HEK293 (cell line): Measurements from ENCODE around the gene OR1B1.

Experiments used
- CTCF ChIA-PET: fragments of 350-600 bp; formaldehyde crosslinking; extraction: SDS; loops from one replicate; lab custom pipeline; 2021; ENCODE audit warnings: antibody characterized with exemption; lab: Yijun Ruan, JAX
- POLR2A ChIA-PET: fragments of 300-600 bp; formaldehyde crosslinking; extraction: SDS; loops from one replicate; lab custom pipeline; 2020; ENCODE audit warnings: antibody characterized with exemption, inconsistent platforms; lab: Yijun Ruan, JAX
- H3K27ac ChIP-seq: fragments of 200-500 bp; sonication (Bioruptor generic); 2 replicates; pipeline ENCODE4 v1.5.1; 2014; ENCODE audit warnings: low read depth, low read length, control low read depth, inconsistent platforms; ENCODE audit errors: extremely low read depth
- H3K36me3 ChIP-seq, 2 experiments: fragments of 200-500 bp in 1 of 2; sonication (Bioruptor generic) in 1 of 2; 1 replicate in 1 of 2; 2 replicates in 1 of 2; pipeline ENCODE4 v1.5.1; 2014 to 2017; ENCODE audit warnings: inconsistent platforms in 2 of 2, low read length in 2 of 2; ENCODE audit not compliant: control insufficient read depth in 2 of 2, insufficient read depth in 1 of 2
- H3K4me1 ChIP-seq: fragments of 200-500 bp; sonication (Bioruptor generic); 2 replicates; pipeline ENCODE4 v1.5.1; 2014; ENCODE audit warnings: mild to moderate bottlenecking, low read length, inconsistent platforms; ENCODE audit not compliant: control insufficient read depth, insufficient read depth
- H3K4me3 ChIP-seq: 2 replicates; pipeline ENCODE4 v1.5.1; 2011; ENCODE audit warnings: low read depth, mild to moderate bottlenecking, control low read depth, low read length, moderate library complexity
- H3K9me3 ChIP-seq: fragments of 200-500 bp; sonication (Bioruptor generic); 2 replicates; pipeline ENCODE4 v1.5.1; 2014; ENCODE audit warnings: low read depth, low read length, inconsistent platforms; ENCODE audit not compliant: control insufficient read depth, insufficient read depth
- GLI4 ChIP-seq: fragments of 450-650 bp; formaldehyde crosslinking; IDR thresholded peaks from 2 replicates; pipeline ENCODE4 v1.5.1; 2016; ENCODE audit warnings: missing biosample characterization, missing genetic modification characterization
- KLF10 ChIP-seq: fragments of 450-650 bp; IDR thresholded peaks from 2 replicates; pipeline ENCODE4 v1.5.1; 2018; ENCODE audit warnings: missing biosample characterization, mild to moderate bottlenecking, missing genetic modification characterization
- SALL2 ChIP-seq: fragments of 450-650 bp; formaldehyde crosslinking; IDR thresholded peaks from 2 replicates; pipeline ENCODE4 v1.5.0; 2017; ENCODE audit warnings: missing biosample characterization, mild to moderate bottlenecking, missing genetic modification characterization, borderline replicate concordance
- TCF7L2 ChIP-seq: IDR thresholded peaks from 2 replicates; pipeline ENCODE4 v1.6.1; 2011; ENCODE audit warnings: low read depth, mild to moderate bottlenecking, inconsistent platforms, low read length, moderate library complexity, borderline replicate concordance
- TRIM28 ChIP-seq: IDR thresholded peaks from 2 replicates; pipeline ENCODE4 v1.6.1; 2011; ENCODE audit warnings: low read length, control low read depth, borderline replicate concordance
- YY1 ChIP-seq: fragments of 450-650 bp; formaldehyde crosslinking; IDR thresholded peaks from 2 replicates; pipeline ENCODE4 v1.5.1; 2018; ENCODE audit warnings: missing biosample characterization, missing genetic modification characterization
- ZBTB7A ChIP-seq: fragments of 450-650 bp; formaldehyde crosslinking; IDR thresholded peaks from 2 replicates; pipeline ENCODE4 v1.5.1; 2016; ENCODE audit warnings: low read depth, missing biosample characterization, missing genetic modification characterization
- ZNF138 ChIP-seq: fragments of 450-650 bp; formaldehyde crosslinking; IDR thresholded peaks from 2 replicates; pipeline ENCODE4 v1.5.1; 2016; ENCODE audit warnings: missing biosample characterization, missing genetic modification characterization, borderline replicate concordance
- ZNF155 ChIP-seq: fragments of 450-650 bp; formaldehyde crosslinking; IDR thresholded peaks from 2 replicates; pipeline ENCODE4 v1.5.1; 2016; ENCODE audit warnings: missing biosample characterization, missing genetic modification characterization
- ZNF335 ChIP-seq: fragments of 450-650 bp; formaldehyde crosslinking; conservative IDR thresholded peaks from 2 replicates; pipeline ENCODE4 v1.5.1; 2016; ENCODE audit warnings: missing biosample characterization, missing genetic modification characterization
- ZNF341 ChIP-seq: fragments of 450-650 bp; formaldehyde crosslinking; IDR thresholded peaks from 2 replicates; pipeline ENCODE4; 2016; ENCODE audit warnings: low read depth, missing biosample characterization, missing genetic modification characterization
- ZNF394 ChIP-seq: fragments of 450-650 bp; formaldehyde crosslinking; IDR thresholded peaks from 2 replicates; pipeline ENCODE4 v1.5.1; 2016; ENCODE audit warnings: missing biosample characterization, missing genetic modification characterization, mild to moderate bottlenecking, moderate library complexity, borderline replicate concordance
- ZNF501 ChIP-seq: fragments of 450-650 bp; formaldehyde crosslinking; IDR thresholded peaks from 2 replicates; pipeline ENCODE4 v1.5.1; 2016; ENCODE audit warnings: missing biosample characterization, missing genetic modification characterization
- ZNF555 ChIP-seq: fragments of 450-650 bp; formaldehyde crosslinking; conservative IDR thresholded peaks from 2 replicates; pipeline ENCODE4 v1.5.1; 2017; ENCODE audit warnings: missing biosample characterization, mild to moderate bottlenecking, missing genetic modification characterization, inconsistent platforms
- ZNF621 ChIP-seq: fragments of 450-650 bp; formaldehyde crosslinking; IDR thresholded peaks from 2 replicates; pipeline ENCODE4 v1.5.1; 2017; ENCODE audit warnings: missing biosample characterization, missing genetic modification characterization
- ZNF664 ChIP-seq: fragments of 450-650 bp; formaldehyde crosslinking; IDR thresholded peaks from 2 replicates; pipeline ENCODE4 v1.5.1; 2016; ENCODE audit warnings: missing biosample characterization, missing genetic modification characterization
- ZNF670 ChIP-seq: fragments of 450-650 bp; formaldehyde crosslinking; IDR thresholded peaks from 2 replicates; pipeline ENCODE4 v1.5.1; 2016; ENCODE audit warnings: missing biosample characterization, missing genetic modification characterization, low read depth
- ZNF701 ChIP-seq: fragments of 450-650 bp; formaldehyde crosslinking; IDR thresholded peaks from 2 replicates; pipeline ENCODE4 v1.5.1; 2016; ENCODE audit warnings: missing biosample characterization, missing genetic modification characterization
- TF ChIP-seq, protein P1 (sequence below): fragments of 450-650 bp; formaldehyde crosslinking; IDR thresholded peaks from 2 replicates; pipeline ENCODE4 v1.5.1; 2017; ENCODE audit warnings: missing biosample characterization, missing genetic modification characterization
- TF ChIP-seq, protein P2 (sequence below): fragments of 450-650 bp; formaldehyde crosslinking; IDR thresholded peaks from 2 replicates; pipeline ENCODE4 v1.5.1; 2016; ENCODE audit warnings: missing biosample characterization, missing genetic modification characterization
- TF ChIP-seq, protein P3 (sequence below): fragments of 450-650 bp; formaldehyde crosslinking; IDR thresholded peaks from 2 replicates; pipeline ENCODE4 v1.5.1; 2016; ENCODE audit warnings: missing biosample characterization, missing genetic modification characterization
- TF ChIP-seq, protein P4 (sequence below): fragments of 450-650 bp; formaldehyde crosslinking; IDR thresholded peaks from 2 replicates; pipeline ENCODE4 v1.5.1; 2016; ENCODE audit warnings: missing biosample characterization, missing genetic modification characterization, borderline replicate concordance
- TF ChIP-seq, protein P5 (sequence below): fragments of 450-650 bp; formaldehyde crosslinking; IDR thresholded peaks from 2 replicates; pipeline ENCODE4 v1.5.1; 2016; ENCODE audit warnings: missing biosample characterization, missing genetic modification characterization

The OR1B1 gene

DNA sequence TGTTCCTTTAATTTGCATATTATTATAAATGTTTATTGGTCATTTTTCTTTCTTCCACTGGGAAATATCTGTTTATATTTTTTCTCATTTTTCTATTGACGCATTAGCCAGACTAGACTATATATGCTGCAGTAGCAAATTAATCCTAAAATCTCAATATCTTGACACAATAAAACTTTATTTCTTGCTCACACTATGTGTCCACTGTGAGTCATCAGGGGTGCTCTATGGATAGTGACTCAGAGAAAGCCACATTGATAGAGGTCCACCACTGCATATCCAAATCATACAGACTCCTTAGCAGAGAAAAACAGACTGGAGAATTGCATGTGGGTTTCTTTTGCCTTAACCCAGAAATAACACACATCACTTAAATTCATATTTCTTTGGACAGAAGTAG, 38.3 kb upstream of the OR1B1 start (continued):
- TF ChIP-seq, protein P1, sequence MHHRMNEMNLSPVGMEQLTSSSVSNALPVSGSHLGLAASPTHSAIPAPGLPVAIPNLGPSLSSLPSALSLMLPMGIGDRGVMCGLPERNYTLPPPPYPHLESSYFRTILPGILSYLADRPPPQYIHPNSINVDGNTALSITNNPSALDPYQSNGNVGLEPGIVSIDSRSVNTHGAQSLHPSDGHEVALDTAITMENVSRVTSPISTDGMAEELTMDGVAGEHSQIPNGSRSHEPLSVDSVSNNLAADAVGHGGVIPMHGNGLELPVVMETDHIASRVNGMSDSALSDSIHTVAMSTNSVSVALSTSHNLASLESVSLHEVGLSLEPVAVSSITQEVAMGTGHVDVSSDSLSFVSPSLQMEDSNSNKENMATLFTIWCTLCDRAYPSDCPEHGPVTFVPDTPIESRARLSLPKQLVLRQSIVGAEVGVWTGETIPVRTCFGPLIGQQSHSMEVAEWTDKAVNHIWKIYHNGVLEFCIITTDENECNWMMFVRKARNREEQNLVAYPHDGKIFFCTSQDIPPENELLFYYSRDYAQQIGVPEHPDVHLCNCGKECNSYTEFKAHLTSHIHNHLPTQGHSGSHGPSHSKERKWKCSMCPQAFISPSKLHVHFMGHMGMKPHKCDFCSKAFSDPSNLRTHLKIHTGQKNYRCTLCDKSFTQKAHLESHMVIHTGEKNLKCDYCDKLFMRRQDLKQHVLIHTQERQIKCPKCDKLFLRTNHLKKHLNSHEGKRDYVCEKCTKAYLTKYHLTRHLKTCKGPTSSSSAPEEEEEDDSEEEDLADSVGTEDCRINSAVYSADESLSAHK (tag by site-specific recombination): no peak

DNA sequence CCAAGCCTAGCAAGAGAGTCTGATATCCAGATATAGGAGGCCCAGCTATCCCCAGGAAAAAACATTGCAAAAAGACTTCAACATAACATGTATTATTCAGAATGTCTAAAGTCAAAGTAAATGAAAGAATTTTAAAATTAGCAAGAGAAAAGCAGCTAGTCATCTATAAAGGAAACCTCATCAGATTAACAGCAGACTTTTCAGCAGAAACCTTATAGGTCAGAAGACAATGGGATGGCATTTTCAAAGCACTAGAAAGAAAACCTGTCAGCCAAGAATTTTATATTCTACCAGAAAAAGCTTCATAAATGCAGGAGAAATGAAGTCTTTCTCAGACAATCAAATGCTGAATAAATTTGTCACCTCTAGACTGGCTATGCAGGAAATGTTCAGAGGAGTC, 27.4 kb upstream of the OR1B1 start:
- no peak overlapping the region for H3K27ac ChIP-seq
- H3K9me3 ChIP-seq: no peaks in the 10 kb centered on the region
- H3K4me3 ChIP-seq: no peak overlapping the region
- no peak for TF ChIP-seq YY1 (tag by site-specific recombination)
- TF ChIP-seq ZNF555: no peak
- no peak for TF ChIP-seq ZNF341 (tag by site-specific recombination)
- TF ChIP-seq TCF7L2: no peak
- no peak for TF ChIP-seq SALL2 (tag by site-specific recombination)
- TF ChIP-seq, protein P2, sequence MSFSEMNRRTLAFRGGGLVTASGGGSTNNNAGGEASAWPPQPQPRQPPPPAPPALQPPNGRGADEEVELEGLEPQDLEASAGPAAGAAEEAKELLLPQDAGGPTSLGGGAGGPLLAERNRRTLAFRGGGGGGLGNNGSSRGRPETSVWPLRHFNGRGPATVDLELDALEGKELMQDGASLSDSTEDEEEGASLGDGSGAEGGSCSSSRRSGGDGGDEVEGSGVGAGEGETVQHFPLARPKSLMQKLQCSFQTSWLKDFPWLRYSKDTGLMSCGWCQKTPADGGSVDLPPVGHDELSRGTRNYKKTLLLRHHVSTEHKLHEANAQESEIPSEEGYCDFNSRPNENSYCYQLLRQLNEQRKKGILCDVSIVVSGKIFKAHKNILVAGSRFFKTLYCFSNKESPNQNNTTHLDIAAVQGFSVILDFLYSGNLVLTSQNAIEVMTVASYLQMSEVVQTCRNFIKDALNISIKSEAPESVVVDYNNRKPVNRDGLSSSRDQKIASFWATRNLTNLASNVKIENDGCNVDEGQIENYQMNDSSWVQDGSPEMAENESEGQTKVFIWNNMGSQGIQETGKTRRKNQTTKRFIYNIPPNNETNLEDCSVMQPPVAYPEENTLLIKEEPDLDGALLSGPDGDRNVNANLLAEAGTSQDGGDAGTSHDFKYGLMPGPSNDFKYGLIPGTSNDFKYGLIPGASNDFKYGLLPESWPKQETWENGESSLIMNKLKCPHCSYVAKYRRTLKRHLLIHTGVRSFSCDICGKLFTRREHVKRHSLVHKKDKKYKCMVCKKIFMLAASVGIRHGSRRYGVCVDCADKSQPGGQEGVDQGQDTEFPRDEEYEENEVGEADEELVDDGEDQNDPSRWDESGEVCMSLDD: no peak
- TF ChIP-seq ZNF501 (tag by site-specific recombination): no peak
- no peak for TF ChIP-seq ZNF664 (tag by site-specific recombination)
- TF ChIP-seq ZNF138: no peak
- TF ChIP-seq ZNF335 (tag by site-specific recombination): no peak
- TF ChIP-seq ZBTB7A (tag by site-specific recombination): no peak
- TF ChIP-seq, protein P3, sequence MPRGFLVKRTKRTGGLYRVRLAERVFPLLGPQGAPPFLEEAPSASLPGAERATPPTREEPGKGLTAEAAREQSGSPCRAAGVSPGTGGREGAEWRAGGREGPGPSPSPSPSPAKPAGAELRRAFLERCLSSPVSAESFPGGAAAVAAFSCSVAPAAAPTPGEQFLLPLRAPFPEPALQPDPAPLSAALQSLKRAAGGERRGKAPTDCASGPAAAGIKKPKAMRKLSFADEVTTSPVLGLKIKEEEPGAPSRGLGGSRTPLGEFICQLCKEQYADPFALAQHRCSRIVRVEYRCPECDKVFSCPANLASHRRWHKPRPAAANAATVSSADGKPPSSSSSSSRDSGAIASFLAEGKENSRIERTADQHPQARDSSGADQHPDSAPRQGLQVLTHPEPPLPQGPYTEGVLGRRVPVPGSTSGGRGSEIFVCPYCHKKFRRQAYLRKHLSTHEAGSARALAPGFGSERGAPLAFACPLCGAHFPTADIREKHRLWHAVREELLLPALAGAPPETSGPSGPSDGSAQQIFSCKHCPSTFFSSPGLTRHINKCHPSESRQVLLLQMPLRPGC (tag by site-specific recombination): no peak
- no peak for TF ChIP-seq TRIM28
- ChIA-PET CTCF (interaction anchor here (0.9 kb wide), 1 partner anchor 185 kb away, joined by 3 read pairs; no protein-coding TSS in a partner anchor), POLR2A (no interaction called here)
- H3K4me1 ChIP-seq: no peaks in the 10 kb centered on the region
- no peaks in the 10 kb centered on the region for H3K36me3 ChIP-seq

DNA sequence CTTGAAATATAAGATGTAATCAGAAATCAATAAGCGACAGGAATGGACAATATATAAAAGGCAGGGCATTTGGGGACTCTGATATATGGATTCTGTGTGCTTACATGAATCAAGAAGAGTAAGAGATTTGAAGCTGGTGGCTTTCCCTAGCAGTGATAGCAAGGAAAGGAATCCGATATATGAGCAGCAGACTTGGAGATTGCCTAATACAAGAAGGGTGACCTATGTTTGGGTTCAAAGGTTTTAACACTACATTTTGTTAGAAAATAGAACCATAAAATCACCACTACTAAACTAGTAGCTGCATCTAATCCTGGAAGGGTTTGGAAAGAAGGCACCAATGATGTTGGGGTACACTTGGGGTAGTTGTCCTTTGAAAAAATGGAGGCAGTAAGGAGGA, 15.1 kb upstream of the OR1B1 start:
- H3K27ac ChIP-seq: no peak overlapping the region
- H3K4me1 ChIP-seq: no peaks in the 10 kb centered on the region
- CTCF ChIA-PET: interaction anchor here (0.6 kb wide), 2 partner anchors 14 to 577 kb away, joined by 3 read pairs; no protein-coding TSS in a partner anchor
- H3K4me3 ChIP-seq: no peak overlapping the region
- no peaks in the 10 kb centered on the region for H3K36me3 ChIP-seq
- H3K9me3 ChIP-seq: no peaks in the 10 kb centered on the region
- POLR2A ChIA-PET: no interaction called here
- TF ChIP-seq GLI4 (tag by site-specific recombination): no peak
- TF ChIP-seq ZNF155: no peak
- no peak for TF ChIP-seq ZNF701 (tag by site-specific recombination)
- TF ChIP-seq ZNF621 (tag by site-specific recombination): no peak
- TF ChIP-seq, protein P4, sequence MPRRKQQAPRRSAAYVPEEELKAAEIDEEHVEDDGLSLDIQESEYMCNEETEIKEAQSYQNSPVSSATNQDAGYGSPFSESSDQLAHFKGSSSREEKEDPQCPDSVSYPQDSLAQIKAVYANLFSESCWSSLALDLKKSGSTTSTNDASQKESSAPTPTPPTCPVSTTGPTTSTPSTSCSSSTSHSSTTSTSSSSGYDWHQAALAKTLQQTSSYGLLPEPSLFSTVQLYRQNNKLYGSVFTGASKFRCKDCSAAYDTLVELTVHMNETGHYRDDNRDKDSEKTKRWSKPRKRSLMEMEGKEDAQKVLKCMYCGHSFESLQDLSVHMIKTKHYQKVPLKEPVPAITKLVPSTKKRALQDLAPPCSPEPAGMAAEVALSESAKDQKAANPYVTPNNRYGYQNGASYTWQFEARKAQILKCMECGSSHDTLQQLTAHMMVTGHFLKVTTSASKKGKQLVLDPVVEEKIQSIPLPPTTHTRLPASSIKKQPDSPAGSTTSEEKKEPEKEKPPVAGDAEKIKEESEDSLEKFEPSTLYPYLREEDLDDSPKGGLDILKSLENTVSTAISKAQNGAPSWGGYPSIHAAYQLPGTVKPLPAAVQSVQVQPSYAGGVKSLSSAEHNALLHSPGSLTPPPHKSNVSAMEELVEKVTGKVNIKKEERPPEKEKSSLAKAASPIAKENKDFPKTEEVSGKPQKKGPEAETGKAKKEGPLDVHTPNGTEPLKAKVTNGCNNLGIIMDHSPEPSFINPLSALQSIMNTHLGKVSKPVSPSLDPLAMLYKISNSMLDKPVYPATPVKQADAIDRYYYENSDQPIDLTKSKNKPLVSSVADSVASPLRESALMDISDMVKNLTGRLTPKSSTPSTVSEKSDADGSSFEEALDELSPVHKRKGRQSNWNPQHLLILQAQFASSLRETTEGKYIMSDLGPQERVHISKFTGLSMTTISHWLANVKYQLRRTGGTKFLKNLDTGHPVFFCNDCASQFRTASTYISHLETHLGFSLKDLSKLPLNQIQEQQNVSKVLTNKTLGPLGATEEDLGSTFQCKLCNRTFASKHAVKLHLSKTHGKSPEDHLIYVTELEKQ (tag by site-specific recombination): no peak
- TF ChIP-seq YY1 (tag by site-specific recombination): no peak
- no peak for TF ChIP-seq KLF10 (tag by site-specific recombination)
- no peak for TF ChIP-seq ZNF394
- no peak for TF ChIP-seq ZNF670 (tag by site-specific recombination)
- TF ChIP-seq, protein P5, sequence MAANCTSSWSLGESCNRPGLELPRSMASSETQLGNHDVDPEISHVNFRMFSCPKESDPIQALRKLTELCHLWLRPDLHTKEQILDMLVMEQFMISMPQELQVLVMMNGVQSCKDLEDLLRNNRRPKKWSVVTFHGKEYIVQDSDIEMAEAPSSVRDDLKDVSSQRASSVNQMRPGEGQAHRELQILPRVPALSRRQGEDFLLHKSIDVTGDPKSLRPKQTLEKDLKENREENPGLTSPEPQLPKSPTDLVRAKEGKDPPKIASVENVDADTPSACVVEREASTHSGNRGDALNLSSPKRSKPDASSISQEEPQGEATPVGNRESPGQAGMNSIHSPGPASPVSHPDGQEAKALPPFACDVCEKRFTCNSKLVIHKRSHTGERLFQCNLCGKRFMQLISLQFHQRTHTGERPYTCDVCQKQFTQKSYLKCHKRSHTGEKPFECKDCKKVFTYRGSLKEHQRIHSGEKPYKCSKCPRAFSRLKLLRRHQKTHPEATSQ (tag by site-specific recombination): no peak
